Stimulated activated CD8-positive, alpha-beta memory T cell treated with anti-CD3 and anti-CD28 coated beads, Interleukin-7, amount 100 ng/mL, for 1 hour (primary cell): Measurements from ENCODE around the gene MCM10.
"Not testable (repeated sequence)": the region's sequence is repeated elsewhere in the genome, so short reads cannot be mapped to it uniquely, and the experiment has no call there.

Experiments
- DNase-seq, 2 donors: peaks; one replicate each; pipeline ENCODE4 v3.0.0-alpha.2; 2020; ENCODE audit warnings: low read depth in 2 of 2

Gene MCM10

GRCh38 chr10:13221572-13221971, 60.2 kb downstream of the MCM10 start:
- DNase-seq = no peak

- DNase-seq = no peak
Measured at GRCh38 chr10:13222151-13222550, 60.8 kb downstream of the MCM10 start.

- no peak for DNase-seq
Measured at GRCh38 chr10:13222566-13222965, 61.2 kb downstream of the MCM10 start.

GRCh38 chr10:13223241-13223640, 61.9 kb downstream of the MCM10 start:
- no peak for DNase-seq

- DNase-seq = no peak
Measured at GRCh38 chr10:13224210-13224995, 63.0 kb downstream of the MCM10 start.

- DNase-seq = no peak
Measured at GRCh38 chr10:13225601-13226000, 64.2 kb downstream of the MCM10 start.

- DNase-seq = no peak
Measured at GRCh38 chr10:13227031-13227430, 65.7 kb downstream of the MCM10 start.

GRCh38 chr10:13231190-13231589, 69.8 kb downstream of the MCM10 start:
- DNase-seq = no peak

GRCh38 chr10:13231808-13232207, 70.5 kb downstream of the MCM10 start:
- DNase-seq = no peak

GRCh38 chr10:13233358-13233757, 72.0 kb downstream of the MCM10 start:
- DNase-seq = no peak

GRCh38 chr10:13234172-13234571, 72.8 kb downstream of the MCM10 start, which contains the start of gene UCMA:
Gene UCMA (minus strand): TSS chr10:13234374. CDS start chr10:13234258, 116 bp downstream.
- DNase-seq = no peak

GRCh38 chr10:13234736-13235135, 73.4 kb downstream of the MCM10 start:
- not testable (repeated sequence) for DNase-seq

- DNase-seq = no peak
Measured at GRCh38 chr10:13236638-13237037, 75.3 kb downstream of the MCM10 start.

GRCh38 chr10:13238271-13239077, 77.1 kb downstream of the MCM10 start:
- no peak for DNase-seq

GRCh38 chr10:13239923-13240322, 78.6 kb downstream of the MCM10 start:
- DNase-seq = no peak

- DNase-seq = no peak
Measured at GRCh38 chr10:13241613-13242012, 80.3 kb downstream of the MCM10 start.

GRCh38 chr10:13242260-13242659, 80.9 kb downstream of the MCM10 start:
- DNase-seq = not testable (repeated sequence)

- DNase-seq = no peak
Measured at GRCh38 chr10:13247246-13247645, 85.9 kb downstream of the MCM10 start.

- no peak for DNase-seq
Measured at GRCh38 chr10:13247784-13248183, 86.4 kb downstream of the MCM10 start.

GRCh38 chr10:13253726-13254125, 92.4 kb downstream of the MCM10 start:
- DNase-seq = no peak

- DNase-seq = no peak
Measured at GRCh38 chr10:13256627-13257026, 95.3 kb downstream of the MCM10 start.

GRCh38 chr10:13257621-13258140, 96.3 kb downstream of the MCM10 start:
- no peak for DNase-seq
